GM12878 (cell line): ENCODE measurements around the gene MPPED1. TPM values are rescaled to one million over a fixed set of nuclear protein-coding genes. Genes with fewer than 3 reads are reported as not detected.

ENCODE experiments used
- ATAC-seq: fragments of 200-7000 bp; cut with Tn5 transposase; 3 replicates; pipeline ENCODE4 v1.9.1; 2020; ENCODE audit warnings: mild to moderate bottlenecking, moderate library complexity
- BruUV-seq: library from RNA; stranded (reverse); fragments of 400-500 nt; replicated peaks from 2 replicates; lab custom pipeline; 2021; lab: Mats Ljungman, UMichigan
- CTCF ChIA-PET: fragments of 300-600 bp; sonication (Branson Sonifier 250); formaldehyde crosslinking; extraction: SDS; loops from one replicate; lab custom pipeline; 2021; ENCODE audit warnings: inconsistent platforms; lab: Yijun Ruan, JAX
- POLR2A ChIA-PET: fragments of 350-600 bp; formaldehyde crosslinking; extraction: SDS; loops from one replicate; lab custom pipeline; 2021; ENCODE audit warnings: inconsistent platforms; lab: Charles Lee
- RAD21 ChIA-PET: fragments of 300-600 bp; sonication (Branson Sonifier 250); formaldehyde crosslinking; loops from one replicate; lab custom pipeline; 2023; ENCODE audit warnings: antibody characterized with exemption; ENCODE audit not compliant: unreplicated experiment; lab: Charles Lee
- SMC1A ChIA-PET: fragments of 300-600 bp; sonication (Branson Sonifier 250); formaldehyde crosslinking; loops from one replicate; lab custom pipeline; 2023; ENCODE audit not compliant: unreplicated experiment, uncharacterized antibody; lab: Charles Lee
- DNase-seq: peaks from one replicate; pipeline ENCODE4 v3.0.0-alpha.2; 2011; ENCODE audit warnings: low read depth, low spot score
- FAIRE-seq: peaks from 3 replicates; lab custom pipeline; 2011; peaks lifted over from hg19 to GRCh38; lab: Jason Lieb, UNC
- H2AFZ ChIP-seq: 2 replicates; pipeline ENCODE4 v1.6.0; 2011; ENCODE audit warnings: low read depth, low read length, control low read depth; ENCODE audit not compliant: control insufficient read depth
- H3K27ac ChIP-seq: 2 replicates; pipeline ENCODE4 v1.5.1; 2011; ENCODE audit warnings: control low read depth; ENCODE audit not compliant: control insufficient read depth, insufficient read depth
- H3K27me3 ChIP-seq, 2 experiments: replicated peaks in 1 of 2; 2 replicates each; pipeline versions ENCODE4 v1.6.0 to v1.6.1; 2011; ENCODE audit warnings: low read length in 1 of 2; ENCODE audit not compliant: control insufficient read depth in 2 of 2, insufficient read depth in 2 of 2
- H3K36me3 ChIP-seq, 2 experiments: 2 replicates each; pipeline ENCODE4 v1.5.1; 2011; ENCODE audit warnings: low read length in 1 of 2; ENCODE audit not compliant: control insufficient read depth in 2 of 2, insufficient read depth in 2 of 2
- H3K4me1 ChIP-seq: 2 replicates; pipeline ENCODE4 v1.6.1; 2011; ENCODE audit warnings: mild to moderate bottlenecking, low read length, moderate library complexity, mixed read lengths; ENCODE audit not compliant: control insufficient read depth, insufficient read depth
- H3K4me2 ChIP-seq: 2 replicates; pipeline ENCODE4 v1.6.0; 2011; ENCODE audit warnings: control low read depth; ENCODE audit not compliant: control insufficient read depth, insufficient read depth
- H3K4me3 ChIP-seq: fragments of 200-600 bp; sonication (generic); 2 replicates; pipeline ENCODE4 v1.5.1; 2016
- H3K79me2 ChIP-seq: 2 replicates; pipeline ENCODE4 v1.6.0; 2011; ENCODE audit warnings: low read length; ENCODE audit not compliant: control insufficient read depth, insufficient read depth
- H3K9ac ChIP-seq: 2 replicates; pipeline ENCODE4 v1.8.0; 2011; ENCODE audit warnings: low read length, control low read depth, mixed read lengths; ENCODE audit not compliant: control insufficient read depth, insufficient read depth
- H3K9me3 ChIP-seq: replicated peaks from 3 replicates; pipeline ENCODE4 v1.5.1; 2011; ENCODE audit warnings: mild to moderate bottlenecking, low read length; ENCODE audit not compliant: control insufficient read depth, insufficient read depth
- H4K20me1 ChIP-seq: 2 replicates; pipeline ENCODE4 v1.6.0; 2011; ENCODE audit not compliant: control insufficient read depth, insufficient read depth
- IRF4 ChIP-seq: IDR thresholded peaks from 2 replicates; pipeline ENCODE4 v1.6.1; 2011; ENCODE audit warnings: low read depth, low read length
- REST ChIP-seq: IDR thresholded peaks from 2 replicates; pipeline ENCODE4 v1.6.1; 2012; ENCODE audit warnings: mild to moderate bottlenecking, low read depth, low read length
- SUPT20H ChIP-seq: IDR thresholded peaks from 2 replicates; pipeline ENCODE4 v1.6.1; 2011; ENCODE audit warnings: low read depth, mild to moderate bottlenecking, low read length, moderate library complexity, borderline replicate concordance; ENCODE audit not compliant: control insufficient read depth
- USF1 ChIP-seq: IDR thresholded peaks from 2 replicates; pipeline ENCODE4 v1.6.1; 2011; ENCODE audit warnings: borderline replicate concordance, low read depth, mild to moderate bottlenecking, moderate library complexity, mixed read lengths, low read length; ENCODE audit not compliant: insufficient read depth; ENCODE audit errors: extremely low read length
- ZBTB11 ChIP-seq: fragments of 450-650 bp; formaldehyde crosslinking; IDR thresholded peaks from 2 replicates; pipeline ENCODE4 v1.5.0; 2022; ENCODE audit warnings: mild to moderate bottlenecking, missing genetic modification characterization
- WGBS: methylation state at CpG from one replicate; pipeline ENCODE4 v1.1.6; 2016; ENCODE audit warnings: low lambda C conversion rate; ENCODE audit not compliant: insufficient replicate concordance, insufficient coverage; ENCODE audit errors: missing lambda C conversion rate; 5-methylcytosine and 5-hydroxymethylcytosine counted together
- in situ Hi-C: fragments of 300-500 bp; cut with MboI; formaldehyde crosslinking; loops from 9 replicates; pipeline ENCODE4 v1.14.3; 2018; ENCODE audit warnings: mixed read lengths
- intact Hi-C: fragments of 100-400 bp; cut with micrococcal nuclease; formaldehyde crosslinking; loops from one replicate; pipeline ENCODE4 v1.14.2; 2022; ENCODE audit not compliant: unreplicated experiment
- polyA plus RNA-seq, 11 experiments: library from polyadenylated mRNA; depleted of rRNA in 4 of 11; unstranded in 6 of 11; stranded (reverse) in 5 of 11; fragments of >200 nt; fragmentation: Nextera tagmentation in 4 of 11; fragmentation: Illumina TruSeq in 1 of 11; extraction: Ambion mirVana in 4 of 11; extraction: Trizol in 1 of 11; gene quantifications; 1 replicate in 1 of 11; 2 replicates in 10 of 11; pipeline versions ENCODE4 v1.2.1 to v1.2.3, GENCODE V29; 2011 to 2016; ENCODE audit warnings: inconsistent platforms in 2 of 11, missing spikeins in 2 of 11, low read depth in 1 of 11
- total RNA-seq, 4 experiments: library from RNA; depleted of rRNA in 3 of 4; stranded (reverse); fragments of >200 nt in 3 of 4; fragmentation: Illumina TruSeq in 1 of 4; extraction: Trizol in 1 of 4; gene quantifications; 2 replicates each; pipeline versions ENCODE4 v1.2.1 to v1.2.3, GENCODE V29; 2013 to 2021
- TF ChIP-seq, protein P1 (sequence below): fragments of 450-650 bp; IDR thresholded peaks from 2 replicates; pipeline ENCODE4 v1.6.1; 2016; ENCODE audit warnings: mild to moderate bottlenecking

The MPPED1 gene
- total and polyA plus RNA-seq, 10 of the 15 experiments (the other 5 are each of a cell fraction or from before 2014, with no cell fraction given): 0.11 TPM; not detected in 9

GRCh38 chr22:43482318-43482625 is 70.5 kb downstream of the MPPED1 start (continued):
- TF ChIP-seq ZBTB11 (CRISPR knock-in tag) (no peak), SUPT20H (no peak)

DNA sequence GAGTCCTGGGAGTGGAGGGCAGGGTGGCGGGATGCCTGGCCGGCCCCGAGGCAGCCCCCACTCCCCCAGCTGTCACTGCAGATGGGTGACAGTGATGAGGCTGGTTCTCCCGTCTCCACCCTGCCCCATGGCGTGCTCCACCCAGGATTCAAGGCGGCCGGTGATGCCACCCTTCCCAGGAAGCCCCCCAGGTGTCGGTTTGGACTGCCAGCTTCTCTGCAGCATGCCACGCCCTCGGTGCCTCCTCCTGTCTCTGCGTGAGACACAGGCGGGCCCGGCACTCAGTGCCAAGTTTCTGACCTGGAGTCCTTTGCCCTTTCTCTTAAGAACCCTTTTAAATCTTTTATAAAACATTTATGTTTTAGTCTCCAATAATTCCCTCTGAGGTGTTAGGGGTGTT is 71.5 kb downstream of the MPPED1 start:
- POLR2A ChIA-PET: no interaction called here
- RAD21 ChIA-PET: no interaction called here
- Histone ChIP-seq H3K4me3 (no peak overlapping the region), H3K9ac (no peak overlapping the region), H3K27ac (no peak overlapping the region), H4K20me1 (no peaks in the 10 kb centered on the region), H3K9me3 (no peaks in the 10 kb centered on the region), H3K4me1 (0 out of 2 replicates have a peak, but pooled peaks cover 4% of the 10 kb centered on the region), H3K27me3 (no peaks in the 10 kb centered on the region; a peak in 1 of 4 replicates), H3K79me2 (no peaks in the 10 kb centered on the region), H2AFZ (no peak overlapping the region), H3K36me3 (no peaks in the 10 kb centered on the region), H3K4me2 (no peak overlapping the region)
- SMC1A ChIA-PET: no interaction called here
- FAIRE-seq (no peak), ATAC-seq (no peak), DNase-seq (no peak)
- CTCF ChIA-PET: no interaction called here
- intact Hi-C loops: no loop called here
- TF ChIP-seq USF1: no peak
- TF ChIP-seq REST: no peak
- TF ChIP-seq, protein P1, sequence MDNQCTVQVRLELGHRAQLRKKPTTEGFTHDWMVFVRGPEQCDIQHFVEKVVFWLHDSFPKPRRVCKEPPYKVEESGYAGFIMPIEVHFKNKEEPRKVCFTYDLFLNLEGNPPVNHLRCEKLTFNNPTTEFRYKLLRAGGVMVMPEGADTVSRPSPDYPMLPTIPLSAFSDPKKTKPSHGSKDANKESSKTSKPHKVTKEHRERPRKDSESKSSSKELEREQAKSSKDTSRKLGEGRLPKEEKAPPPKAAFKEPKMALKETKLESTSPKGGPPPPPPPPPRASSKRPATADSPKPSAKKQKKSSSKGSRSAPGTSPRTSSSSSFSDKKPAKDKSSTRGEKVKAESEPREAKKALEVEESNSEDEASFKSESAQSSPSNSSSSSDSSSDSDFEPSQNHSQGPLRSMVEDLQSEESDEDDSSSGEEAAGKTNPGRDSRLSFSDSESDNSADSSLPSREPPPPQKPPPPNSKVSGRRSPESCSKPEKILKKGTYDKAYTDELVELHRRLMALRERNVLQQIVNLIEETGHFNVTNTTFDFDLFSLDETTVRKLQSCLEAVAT: no peak
- TF ChIP-seq IRF4: no peak
- 26% methylated on average over 12 of the region's 13 CpGs for WGBS
- in situ Hi-C loops: no loop called here
- BruUV-seq: no TSS peak
